GM18526 (cell line): Measurements from ENCODE around the gene AMIGO1.

Experiments
- POLR2A ChIP-seq: IDR thresholded peaks from 3 replicates; pipeline ENCODE4 v1.6.1; 2011; ENCODE audit not compliant: insufficient read length; ENCODE audit errors: extremely low read depth

Gene AMIGO1

DNA sequence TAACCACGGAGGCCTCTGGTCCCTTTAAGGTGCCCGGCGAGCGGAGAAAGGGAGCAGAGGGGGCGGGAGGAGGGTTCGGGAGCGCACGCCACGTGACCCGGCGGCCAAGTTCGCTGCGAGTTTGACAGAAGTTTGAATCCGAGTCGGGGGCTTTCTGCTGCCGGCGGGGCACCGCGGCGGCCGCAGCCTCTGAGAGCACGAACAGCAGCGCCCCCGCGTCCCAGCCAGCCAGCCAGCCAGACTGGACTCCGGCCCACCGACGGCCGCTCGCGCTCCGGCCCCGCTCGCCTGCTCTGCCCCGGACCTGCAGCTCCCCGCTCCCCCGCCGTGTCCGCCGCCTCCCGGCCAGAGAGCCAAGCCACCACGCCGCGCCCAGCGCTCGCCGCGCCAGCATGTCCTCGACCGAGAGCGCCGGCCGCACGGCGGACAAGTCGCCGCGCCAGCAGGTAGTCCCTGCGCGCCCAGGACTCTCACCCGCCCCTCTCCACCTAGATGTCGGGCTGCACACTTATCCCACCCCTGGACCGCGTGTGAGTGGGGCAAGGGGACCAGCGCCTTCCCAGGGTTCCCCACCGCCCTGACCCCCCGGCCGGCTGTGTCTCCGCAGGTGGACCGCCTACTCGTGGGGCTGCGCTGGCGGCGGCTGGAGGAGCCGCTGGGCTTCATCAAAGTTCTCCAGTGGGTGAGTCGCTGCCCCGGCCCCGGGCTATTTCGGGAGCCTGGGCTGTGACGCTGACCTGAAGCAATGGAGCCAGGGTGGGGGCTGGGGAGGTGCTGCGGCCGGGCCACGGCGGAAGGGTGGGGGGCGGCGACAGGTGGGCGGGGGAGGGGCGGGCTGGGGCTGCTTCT, 42.9 kb downstream of the AMIGO1 start, which contains the start of gene SYPL2:
Gene SYPL2, plus strand, starts transcription at position 95 of the 849 bp plus-strand sequence. Its CDS starts 298 bp downstream, at position 393.
- TF ChIP-seq POLR2A = no peak

DNA sequence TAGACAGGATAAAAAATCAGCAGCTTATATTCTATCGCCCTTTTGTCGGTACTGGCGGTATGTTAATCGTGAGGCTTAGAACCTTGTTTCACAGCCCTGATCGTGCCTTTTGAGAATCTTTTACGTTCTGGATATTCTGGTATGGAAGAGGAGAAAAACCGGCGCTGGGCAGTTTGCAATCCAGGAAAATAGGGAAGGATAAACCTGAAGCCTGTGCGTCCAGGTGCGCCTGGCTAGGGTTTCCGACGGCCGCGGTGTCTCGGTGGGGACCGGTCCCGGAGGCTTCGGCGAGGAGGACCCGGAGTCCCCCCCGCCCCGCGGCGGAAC, 43.4 kb downstream of the AMIGO1 start:
- TF ChIP-seq POLR2A = no peak

DNA sequence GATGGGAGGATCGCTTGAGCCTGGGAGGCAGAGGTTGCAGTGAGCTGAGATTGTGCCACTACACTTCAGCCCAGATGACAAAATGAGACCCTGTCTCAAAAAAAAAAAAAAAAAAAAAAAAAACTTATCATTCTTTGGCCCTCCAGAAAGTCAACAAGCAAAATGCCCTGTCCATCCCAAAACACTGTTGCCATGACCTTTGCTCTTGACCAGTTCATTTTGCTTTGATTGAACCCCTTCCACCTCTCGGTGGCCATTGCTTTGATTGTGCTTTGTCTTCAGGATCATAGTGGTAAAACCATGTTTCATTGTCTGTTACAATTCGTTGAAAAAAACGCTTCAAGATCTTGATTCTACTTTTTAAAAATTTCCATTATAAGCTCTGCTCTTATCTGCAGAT, 51.7 kb downstream of the AMIGO1 start:
- TF ChIP-seq POLR2A = no peak

- no peak for TF ChIP-seq POLR2A
Measured at GRCh38 chr1:109454497-109455133, 54.9 kb downstream of the AMIGO1 start.
